Left renal cortex interstitium (tissue), 4 donors: ENCODE data around the gene CDK14. TPM values are rescaled to one million over a fixed set of nuclear protein-coding genes. Genes with fewer than 3 reads are reported as not detected.
A peak's percentile ranks its signal among the peaks of the same experiment; 100 is the strongest.

Experiments used
- DNase-seq, 4 donors: peaks; one replicate each; pipeline ENCODE4 v3.0.0-alpha.2; 2013; ENCODE audit warnings: low read depth in 4 of 4, low spot score in 2 of 4, missing footprints in 1 of 4
- polyA plus RNA-seq, 4 donors: library from polyadenylated mRNA; unstranded; fragments of 120-200 nt; gene quantifications; one replicate each; pipeline ENCODE4 v1.2.1, GENCODE V29; 2013; ENCODE audit not compliant: insufficient read length in 4 of 4

The CDK14 gene
- 10 to 100 TPM; 29.4 to 32.5 (median 29.7) TPM for polyA plus RNA-seq

- DNase-seq, result peak in 3 of 4 donors; percentile 41 to 51 (median 48)
Observed at GRCh38 chr7:90595801-90596670, at the start of gene CDK14. Gene CDK14, plus strand, starts transcription at chr7:90596321. Its CDS starts 307 bp downstream, at chr7:90596628.

GRCh38 chr7:90551036-90551435, 45.1 kb upstream of the CDK14 start:
- no peak for DNase-seq

- DNase-seq, result no peak
Observed at GRCh38 chr7:90552521-90552920, 43.6 kb upstream of the CDK14 start.

- DNase-seq, result no peak
Observed at GRCh38 chr7:90560730-90561129, 35.4 kb upstream of the CDK14 start.

- no peak for DNase-seq
Observed at GRCh38 chr7:90563286-90563685, 32.8 kb upstream of the CDK14 start.

- DNase-seq, result no peak
Observed at GRCh38 chr7:90564455-90564854, 31.7 kb upstream of the CDK14 start.

- DNase-seq, result no peak
Observed at GRCh38 chr7:90568213-90568612, 27.9 kb upstream of the CDK14 start.

- no peak for DNase-seq
Observed at GRCh38 chr7:90569368-90569767, 26.8 kb upstream of the CDK14 start.

- no peak for DNase-seq
Observed at GRCh38 chr7:90570373-90570959, 25.7 kb upstream of the CDK14 start.

- no peak for DNase-seq
Observed at GRCh38 chr7:90574146-90574819, 21.8 kb upstream of the CDK14 start.

- no peak for DNase-seq
Observed at GRCh38 chr7:90574820-90575187, 21.3 kb upstream of the CDK14 start.

GRCh38 chr7:90579181-90579688, 16.9 kb upstream of the CDK14 start:
- DNase-seq, result no peak

- DNase-seq, result no peak
Observed at GRCh38 chr7:90580051-90580450, 16.1 kb upstream of the CDK14 start.

GRCh38 chr7:90582164-90582563, 14.0 kb upstream of the CDK14 start:
- no peak for DNase-seq

GRCh38 chr7:90584378-90584777, 11.7 kb upstream of the CDK14 start:
- DNase-seq, result no peak

- no peak for DNase-seq
Observed at GRCh38 chr7:90586091-90586490, 10.0 kb upstream of the CDK14 start.

- no peak for DNase-seq
Observed at GRCh38 chr7:90587766-90588165, 8.4 kb upstream of the CDK14 start.

GRCh38 chr7:90592033-90592432, 4.1 kb upstream of the CDK14 start:
- DNase-seq, result no peak

GRCh38 chr7:90593205-90593604, 2.9 kb upstream of the CDK14 start:
- no peak for DNase-seq

- DNase-seq, result peak in 1 of 4 donors; percentile 13
Observed at GRCh38 chr7:90594751-90595317, 1.3 kb upstream of the CDK14 start.

- DNase-seq, result peak in 1 of 4 donors; percentile 28
Observed at GRCh38 chr7:90595342-90595800, 750 bp upstream of the CDK14 start.
